ENCODE data around the gene WDR12. TPM values are rescaled to one million over a fixed set of nuclear protein-coding genes. Genes with fewer than 3 reads are reported as not detected.

Gene WDR12
- total RNA-seq, 2 experiments from 2014 or later = 6.2 to 7.7 TPM

GRCh38 chr2:202941771-202942170, 30.3 kb upstream of the WDR12 start:
- Histone ChIP-seq H3K27me3 (ENCODE audit: control insufficient read depth in 1 of 2, insufficient read depth in 2 of 2, low read length in 2 of 2) (no peaks in the 10 kb centered on the region), H3K36me3 (ENCODE audit: insufficient read depth, low read length) (peaks cover 19% of the 10 kb centered on the region), H3K4me3 (ENCODE audit: low read length) (no peak overlapping the region), H3K9me3 (ENCODE audit: control insufficient read depth in 1 of 2, insufficient read depth in 1 of 2, low read length in 2 of 2) (no peaks in the 10 kb centered on the region), H3K4me1 (ENCODE audit: insufficient read depth, low read length) (no peaks in the 10 kb centered on the region), H3K27ac (ENCODE audit: low read depth in 1 of 2, low read length in 2 of 2) (no peak overlapping the region)
- no peak for DNase-seq
- ATAC-seq (ENCODE audit: poor library complexity) = no peak
- Mint-ChIP-seq H3K36me3 (ENCODE audit: low read depth) (peaks cover 80% of the 10 kb centered on the region), H3K4me3 (no peak overlapping the region), H3K27ac (no peak overlapping the region), H3K9me3 (peaks cover 7% of the 10 kb centered on the region), H3K4me1 (ENCODE audit: low read depth) (no peaks in the 10 kb centered on the region), H3K27me3 (no peaks in the 10 kb centered on the region)
- intact Hi-C loops (cut with DNase I, micrococcal nuclease) = no loop called here
- ChIA-PET POLR2A (no interaction called here), CTCF (no interaction called here)
- TF ChIP-seq CTCF (IDR thresholded peaks at IDR 0.05) = no peak

GRCh38 chr2:202938960-202939359, 27.5 kb upstream of the WDR12 start:
- ATAC-seq (ENCODE audit: poor library complexity) (no peak), DNase-seq (no peak)
- H3K4me1 ChIP-seq (ENCODE audit: insufficient read depth, low read length) = no peaks in the 10 kb centered on the region
- CTCF ChIA-PET = no interaction called here
- H3K27ac ChIP-seq (ENCODE audit: low read depth in 1 of 2, low read length in 2 of 2) = no peak overlapping the region
- intact Hi-C loops (cut with DNase I, micrococcal nuclease) = no loop called here
- no peaks in the 10 kb centered on the region for H3K27me3 ChIP-seq (ENCODE audit: control insufficient read depth in 1 of 2, insufficient read depth in 2 of 2, low read length in 2 of 2)
- Mint-ChIP-seq H3K27ac (no peak overlapping the region), H3K36me3 (ENCODE audit: low read depth) (peaks cover 73% of the 10 kb centered on the region), H3K27me3 (no peaks in the 10 kb centered on the region), H3K9me3 (no peaks in the 10 kb centered on the region), H3K4me3 (no peak overlapping the region), H3K4me1 (ENCODE audit: low read depth) (no peaks in the 10 kb centered on the region)
- POLR2A ChIA-PET = no interaction called here
- TF ChIP-seq CTCF (IDR thresholded peaks at IDR 0.05) = no peak
- peaks cover 9% of the 10 kb centered on the region for H3K36me3 ChIP-seq (ENCODE audit: insufficient read depth, low read length)
- H3K9me3 ChIP-seq (ENCODE audit: control insufficient read depth in 1 of 2, insufficient read depth in 1 of 2, low read length in 2 of 2) = no peaks in the 10 kb centered on the region
- H3K4me3 ChIP-seq (ENCODE audit: low read length) = no peak overlapping the region

GRCh38 chr2:202934456-202934855, 23.0 kb upstream of the WDR12 start:
- Mint-ChIP-seq H3K36me3 (ENCODE audit: low read depth) (peaks cover 72% of the 10 kb centered on the region), H3K4me1 (ENCODE audit: low read depth) (peaks cover 4% of the 10 kb centered on the region), H3K27ac (no peak overlapping the region), H3K9me3 (no peaks in the 10 kb centered on the region), H3K27me3 (no peaks in the 10 kb centered on the region), H3K4me3 (no peak overlapping the region)
- no peak for ATAC-seq (ENCODE audit: poor library complexity)
- DNase-seq = no peak
- intact Hi-C loops (cut with DNase I, micrococcal nuclease) = no loop called here
- Histone ChIP-seq H3K27ac (ENCODE audit: low read depth in 1 of 2, low read length in 2 of 2) (no peak overlapping the region), H3K4me3 (ENCODE audit: low read length) (no peak overlapping the region), H3K9me3 (ENCODE audit: control insufficient read depth in 1 of 2, insufficient read depth in 1 of 2, low read length in 2 of 2) (no peaks in the 10 kb centered on the region), H3K36me3 (ENCODE audit: insufficient read depth, low read length) (peaks cover 21% of the 10 kb centered on the region), H3K27me3 (ENCODE audit: control insufficient read depth in 1 of 2, insufficient read depth in 2 of 2, low read length in 2 of 2) (no peaks in the 10 kb centered on the region), H3K4me1 (ENCODE audit: insufficient read depth, low read length) (no peaks in the 10 kb centered on the region)
- CTCF ChIA-PET = no interaction called here
- POLR2A ChIA-PET = no interaction called here
- TF ChIP-seq CTCF (IDR thresholded peaks at IDR 0.05) = no peak
